K562 (cell line): Measurements from ENCODE around the gene SLC25A33. TPM values are rescaled to one million over a fixed set of nuclear protein-coding genes. Genes with fewer than 3 reads are reported as not detected.

ENCODE experiments used
- CBFB ChIP-seq: sonication (generic); formaldehyde crosslinking; IDR thresholded peaks from 2 replicates; pipeline ENCODE4 v1.4.0; 2020; ENCODE audit warnings: mild to moderate bottlenecking, missing genetic modification reagents
- CC2D1A ChIP-seq: fragments of 450-650 bp; IDR thresholded peaks from 2 replicates; pipeline ENCODE4 v1.6.1; 2017; ENCODE audit warnings: mild to moderate bottlenecking
- CEBPB ChIP-seq: fragments of 450-650 bp; IDR thresholded peaks from 2 replicates; pipeline ENCODE4 v1.6.1; 2016; ENCODE audit warnings: missing genetic modification characterization, missing compliant biosample characterization
- CHD4 ChIP-seq: fragments of 200-600 bp; sonication (generic); IDR thresholded peaks from 3 replicates; pipeline ENCODE4 v1.6.1; 2012; ENCODE audit warnings: low read depth, mild to moderate bottlenecking, mixed read lengths, low read length, inconsistent platforms; ENCODE audit not compliant: insufficient read depth, insufficient replicate concordance, poor library complexity, severe bottlenecking
- ETV6 ChIP-seq, 3 experiments: fragments of 150-350 bp in 1 of 3; sonication (generic) in 1 of 3; formaldehyde crosslinking in 1 of 3; IDR thresholded peaks; 2 replicates each; pipeline versions ENCODE4 v1.6.1 to v1.8.0; 2014 to 2022; ENCODE audit warnings: borderline replicate concordance in 2 of 3, low read depth in 2 of 3, antibody characterized with exemption in 1 of 3, low read length in 1 of 3, mild to moderate bottlenecking in 1 of 3, missing genetic modification reagents in 1 of 3
- HSF4 ChIP-seq: fragments of 250-450 bp; sonication (Bioruptor Pico); IDR thresholded peaks from 2 replicates; pipeline ENCODE4 v2.1.2; 2022; ENCODE audit warnings: mild to moderate bottlenecking, moderate library complexity, borderline replicate concordance
- MAFK ChIP-seq: IDR thresholded peaks from 2 replicates; pipeline ENCODE4 v1.6.1; 2011; ENCODE audit warnings: low read length, improper control_type of control experiment
- MBD2 ChIP-seq: sonication (generic); IDR thresholded peaks from 2 replicates; pipeline ENCODE4 v1.6.1; 2016; ENCODE audit warnings: low read depth, borderline replicate concordance
- MTA3 ChIP-seq: fragments of 450-650 bp; formaldehyde crosslinking; IDR thresholded peaks from 2 replicates; pipeline ENCODE4 v1.6.1; 2017; ENCODE audit warnings: mild to moderate bottlenecking, borderline replicate concordance
- MYBL2 ChIP-seq, 2 experiments: fragments of 450-650 bp in 1 of 2; sonication (generic) in 1 of 2; formaldehyde crosslinking in 1 of 2; IDR thresholded peaks; 2 replicates each; pipeline versions ENCODE4 v1.6.1 to v1.8.1; 2017 to 2022; ENCODE audit warnings: borderline replicate concordance in 1 of 2, inconsistent platforms in 1 of 2, low read depth in 1 of 2, mild to moderate bottlenecking in 1 of 2, missing genetic modification reagents in 1 of 2, moderate library complexity in 1 of 2
- OTX1 ChIP-seq: fragments of 450-650 bp; formaldehyde crosslinking; IDR thresholded peaks from 2 replicates; pipeline ENCODE4 v1.4.0; 2022; ENCODE audit warnings: mild to moderate bottlenecking
- RBM22 ChIP-seq: fragments of 200-400 bp; formaldehyde crosslinking; IDR thresholded peaks from 2 replicates; pipeline ENCODE4 v1.6.1; 2018; ENCODE audit warnings: low read length, low read depth; ENCODE audit not compliant: poor library complexity, severe bottlenecking
- SMARCE1 ChIP-seq: fragments of 450-650 bp; IDR thresholded peaks from 2 replicates; pipeline ENCODE4 v1.7.1; 2016; ENCODE audit warnings: mild to moderate bottlenecking
- SOX6 ChIP-seq: fragments of 450-650 bp; IDR thresholded peaks from 2 replicates; pipeline ENCODE4 v1.6.1; 2014; ENCODE audit warnings: mild to moderate bottlenecking
- SP2 ChIP-seq: IDR thresholded peaks from 2 replicates; pipeline ENCODE4 v1.6.1; 2011; ENCODE audit warnings: mild to moderate bottlenecking, low read depth, low read length, moderate library complexity; ENCODE audit not compliant: poor library complexity, severe bottlenecking; ENCODE audit errors: extremely low read depth
- TRIM24 ChIP-seq, 2 experiments: fragments of 450-650 bp; IDR thresholded peaks; 2 replicates each; pipeline ENCODE4 v1.6.1; 2016
- XRCC4 ChIP-seq: IDR thresholded peaks from one replicate; pipeline ENCODE4 v1.6.1; 2011; ENCODE audit not compliant: insufficient read depth, insufficient read length; ENCODE audit errors: extremely low read depth
- ZC3H11A ChIP-seq: IDR thresholded peaks from 2 replicates; pipeline ENCODE4 v1.6.1; 2012; ENCODE audit warnings: low read depth, low read length, improper control_type of control experiment
- ZNF311 ChIP-seq: fragments of 250-450 bp; sonication (Bioruptor Pico); IDR thresholded peaks from 2 replicates; pipeline ENCODE4 v1.4.0; 2020; ENCODE audit warnings: mild to moderate bottlenecking, moderate library complexity
- ZNF444 ChIP-seq: fragments of 250-450 bp; sonication (Bioruptor Pico); IDR thresholded peaks from 2 replicates; pipeline ENCODE4 v1.4.0; 2020; ENCODE audit warnings: mild to moderate bottlenecking, moderate library complexity
- ZNF583 ChIP-seq: fragments of 250-450 bp; sonication (Bioruptor Pico); IDR thresholded peaks from 2 replicates; pipeline ENCODE4 v1.4.0; 2020
- ZNF717 ChIP-seq: fragments of 250-450 bp; sonication (Bioruptor Pico); IDR thresholded peaks from 2 replicates; pipeline ENCODE4 v1.5.0; 2021
- ZNF75A ChIP-seq: fragments of 450-650 bp; formaldehyde crosslinking; IDR thresholded peaks from 2 replicates; pipeline ENCODE4 v1.4.0; 2020; ENCODE audit warnings: mild to moderate bottlenecking
- polyA plus RNA-seq, 8 experiments: library from polyadenylated mRNA; depleted of rRNA in 4 of 8; stranded (reverse) in 5 of 8; unstranded in 3 of 8; fragments of >200 nt; fragmentation: Nextera tagmentation in 2 of 8; fragmentation: Illumina TruSeq in 1 of 8; extraction: Ambion mirVana in 2 of 8; extraction: Trizol in 1 of 8; gene quantifications; 2 replicates each; pipeline versions ENCODE4 v1.2.1 to v1.2.3, GENCODE V29; 2011 to 2014; ENCODE audit warnings: inconsistent platforms in 1 of 8, missing spikeins in 1 of 8
- total RNA-seq, 7 experiments: library from RNA; depleted of rRNA in 6 of 7; stranded (reverse); fragments of >200 nt in 6 of 7; fragmentation: Illumina TruSeq in 2 of 7; extraction: Trizol in 2 of 7; gene quantifications; 2 replicates each; pipeline versions ENCODE4 v1.2.1 to v1.2.3, GENCODE V29; 2011 to 2021; ENCODE audit warnings: low replicate concordance in 1 of 7
- TF ChIP-seq, protein P1 (sequence below): sonication (generic); formaldehyde crosslinking; IDR thresholded peaks from 2 replicates; pipeline ENCODE4 v1.9.0; 2022; ENCODE audit warnings: mild to moderate bottlenecking, missing genetic modification reagents
- TF ChIP-seq, protein P2 (sequence below): fragments of 450-650 bp; IDR thresholded peaks from 2 replicates; pipeline ENCODE4 v1.6.1; 2016; ENCODE audit warnings: low read depth, mild to moderate bottlenecking, moderate library complexity
- TF ChIP-seq, protein P3 (sequence below): sonication (generic); formaldehyde crosslinking; IDR thresholded peaks from 2 replicates; pipeline ENCODE4 v1.9.0; 2022; ENCODE audit warnings: mild to moderate bottlenecking, missing genetic modification reagents
- TF ChIP-seq, protein P4 (sequence below): IDR thresholded peaks from 3 replicates; pipeline ENCODE4 v1.6.1; 2011; ENCODE audit warnings: borderline replicate concordance, mild to moderate bottlenecking, moderate library complexity; ENCODE audit not compliant: insufficient read length; ENCODE audit errors: extremely low read depth

SLC25A33 gene
- total and polyA plus RNA-seq, 9 of the 15 experiments (the other 6 are each of a cell fraction or from before 2014, with no cell fraction given) = 3.2 to 23.5 (median 17.5) TPM

DNA sequence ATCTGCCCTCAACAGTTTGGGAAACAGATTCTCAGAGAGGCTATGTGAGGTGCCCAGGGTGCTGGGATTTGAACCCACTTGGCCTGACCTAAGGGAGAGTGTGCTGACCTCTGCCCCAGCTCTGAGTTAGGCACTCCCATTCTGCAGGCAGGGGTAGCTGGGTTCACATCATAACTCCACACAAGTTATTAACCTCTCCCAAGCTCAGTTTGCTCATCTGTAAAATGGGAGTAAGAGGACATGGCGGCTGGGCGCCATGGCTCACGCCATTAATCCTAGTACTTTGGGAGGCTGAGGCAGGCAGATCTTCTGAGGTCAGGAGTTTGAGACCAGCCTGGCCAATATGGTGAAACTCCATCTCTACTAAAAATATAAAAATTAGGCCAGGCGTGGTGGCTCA lies 8.9 kb upstream of the SLC25A33 start (continued):
- TF ChIP-seq CHD4 = peak; percentile 67
- no peak for TF ChIP-seq TRIM24 (IDR thresholded peaks at IDR 0.05)
- TF ChIP-seq, protein P1, sequence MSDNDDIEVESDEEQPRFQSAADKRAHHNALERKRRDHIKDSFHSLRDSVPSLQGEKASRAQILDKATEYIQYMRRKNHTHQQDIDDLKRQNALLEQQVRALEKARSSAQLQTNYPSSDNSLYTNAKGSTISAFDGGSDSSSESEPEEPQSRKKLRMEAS = no peak
- TF ChIP-seq ZC3H11A = no peak
- TF ChIP-seq MBD2 = no peak
- no peak for TF ChIP-seq ZNF717 (CRISPR knock-in tag)
- no peak for TF ChIP-seq MYBL2 (IDR thresholded peaks at IDR 0.05; ENCODE audit: low read depth)
- no peak for TF ChIP-seq MYBL2 (CRISPR knock-in tag; IDR thresholded peaks at IDR 0.05; ENCODE audit: borderline replicate concordance)
- TF ChIP-seq MAFK = no peak
- TF ChIP-seq, protein P2, sequence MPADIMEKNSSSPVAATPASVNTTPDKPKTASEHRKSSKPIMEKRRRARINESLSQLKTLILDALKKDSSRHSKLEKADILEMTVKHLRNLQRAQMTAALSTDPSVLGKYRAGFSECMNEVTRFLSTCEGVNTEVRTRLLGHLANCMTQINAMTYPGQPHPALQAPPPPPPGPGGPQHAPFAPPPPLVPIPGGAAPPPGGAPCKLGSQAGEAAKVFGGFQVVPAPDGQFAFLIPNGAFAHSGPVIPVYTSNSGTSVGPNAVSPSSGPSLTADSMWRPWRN = no peak
- no peak for TF ChIP-seq ZNF311 (CRISPR knock-in tag)
- TF ChIP-seq, protein P3, sequence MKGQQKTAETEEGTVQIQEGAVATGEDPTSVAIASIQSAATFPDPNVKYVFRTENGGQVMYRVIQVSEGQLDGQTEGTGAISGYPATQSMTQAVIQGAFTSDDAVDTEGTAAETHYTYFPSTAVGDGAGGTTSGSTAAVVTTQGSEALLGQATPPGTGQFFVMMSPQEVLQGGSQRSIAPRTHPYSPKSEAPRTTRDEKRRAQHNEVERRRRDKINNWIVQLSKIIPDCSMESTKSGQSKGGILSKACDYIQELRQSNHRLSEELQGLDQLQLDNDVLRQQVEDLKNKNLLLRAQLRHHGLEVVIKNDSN = no peak
- TF ChIP-seq XRCC4 = no peak
- no peak for TF ChIP-seq CEBPB (tag)
- no peak for TF ChIP-seq MTA3
- TF ChIP-seq HSF4 = no peak
- TF ChIP-seq OTX1 (CRISPR knock-in tag) = no peak
- TF ChIP-seq CC2D1A = no peak
- no peak for TF ChIP-seq RBM22
- TF ChIP-seq SP2 = no peak
- TF ChIP-seq CBFB = no peak
- no peak for TF ChIP-seq SOX6
- TF ChIP-seq ZNF583 (CRISPR knock-in tag) = no peak
- no peak for TF ChIP-seq ETV6 (IDR thresholded peaks at IDR 0.05; ENCODE audit: borderline replicate concordance in 1 of 2, low read depth in 2 of 2, low read length in 1 of 2)
- TF ChIP-seq ETV6 (CRISPR knock-in tag; IDR thresholded peaks at IDR 0.05; ENCODE audit: borderline replicate concordance) = no peak
- no peak for TF ChIP-seq ZNF444 (CRISPR knock-in tag)
- no peak for TF ChIP-seq ZNF75A (CRISPR knock-in tag)
- TF ChIP-seq SMARCE1 = no peak
- TF ChIP-seq, protein P4, sequence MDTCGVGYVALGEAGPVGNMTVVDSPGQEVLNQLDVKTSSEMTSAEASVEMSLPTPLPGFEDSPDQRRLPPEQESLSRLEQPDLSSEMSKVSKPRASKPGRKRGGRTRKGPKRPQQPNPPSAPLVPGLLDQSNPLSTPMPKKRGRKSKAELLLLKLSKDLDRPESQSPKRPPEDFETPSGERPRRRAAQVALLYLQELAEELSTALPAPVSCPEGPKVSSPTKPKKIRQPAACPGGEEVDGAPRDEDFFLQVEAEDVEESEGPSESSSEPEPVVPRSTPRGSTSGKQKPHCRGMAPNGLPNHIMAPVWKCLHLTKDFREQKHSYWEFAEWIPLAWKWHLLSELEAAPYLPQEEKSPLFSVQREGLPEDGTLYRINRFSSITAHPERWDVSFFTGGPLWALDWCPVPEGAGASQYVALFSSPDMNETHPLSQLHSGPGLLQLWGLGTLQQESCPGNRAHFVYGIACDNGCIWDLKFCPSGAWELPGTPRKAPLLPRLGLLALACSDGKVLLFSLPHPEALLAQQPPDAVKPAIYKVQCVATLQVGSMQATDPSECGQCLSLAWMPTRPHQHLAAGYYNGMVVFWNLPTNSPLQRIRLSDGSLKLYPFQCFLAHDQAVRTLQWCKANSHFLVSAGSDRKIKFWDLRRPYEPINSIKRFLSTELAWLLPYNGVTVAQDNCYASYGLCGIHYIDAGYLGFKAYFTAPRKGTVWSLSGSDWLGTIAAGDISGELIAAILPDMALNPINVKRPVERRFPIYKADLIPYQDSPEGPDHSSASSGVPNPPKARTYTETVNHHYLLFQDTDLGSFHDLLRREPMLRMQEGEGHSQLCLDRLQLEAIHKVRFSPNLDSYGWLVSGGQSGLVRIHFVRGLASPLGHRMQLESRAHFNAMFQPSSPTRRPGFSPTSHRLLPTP = no peak
